ENCODE data around the gene SPTBN1. TPM values are rescaled to one million over a fixed set of nuclear protein-coding genes. Genes with fewer than 3 reads are reported as not detected.

The SPTBN1 gene
- total and polyA plus RNA-seq, 2 of the 13 experiments (the other 11 are each of a cell fraction or from before 2014, with no cell fraction given): 123 to 299 TPM

DNA sequence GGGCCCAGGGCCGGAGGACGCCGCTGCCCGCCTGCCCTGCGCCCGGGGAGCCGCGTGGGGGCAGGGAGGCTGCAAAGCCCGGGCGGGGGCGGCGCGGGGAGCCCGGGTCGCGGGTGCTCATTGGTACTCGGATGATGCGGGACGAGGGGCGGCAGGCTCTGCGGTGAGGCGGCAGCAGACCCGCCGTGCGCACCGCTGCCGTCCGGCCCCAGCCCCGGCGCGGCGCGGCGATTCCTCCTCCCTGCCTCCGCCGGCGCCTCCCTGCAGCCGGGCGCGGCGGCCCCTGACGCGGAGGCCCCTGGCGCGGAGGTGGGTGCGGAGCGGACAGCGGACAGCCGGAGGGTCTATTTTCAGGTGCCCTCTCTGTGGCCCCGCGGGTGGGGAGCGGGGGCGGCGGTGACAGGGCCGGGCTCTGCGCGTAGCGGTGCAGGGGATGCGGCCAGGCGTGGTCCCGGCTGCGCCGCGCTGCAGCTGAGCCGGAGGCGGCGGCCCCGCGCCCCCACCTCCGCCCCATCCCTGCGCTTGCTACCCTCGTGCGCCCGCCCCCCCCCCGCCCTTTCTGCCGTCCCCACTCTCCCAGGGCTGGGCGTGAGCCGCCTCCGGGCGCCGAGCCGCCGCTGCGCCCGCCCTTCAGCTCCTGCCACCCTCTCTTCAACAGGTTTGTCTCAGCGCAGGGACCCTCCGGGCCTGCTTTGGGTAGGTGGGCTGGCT lies 640 bp downstream of the SPTBN1 start (continued):
- TF ChIP-seq MBD4 (IDR thresholded peaks at IDR 0.05; ENCODE audit: borderline replicate concordance, low read length): no peak
- TF ChIP-seq HNRNPUL1 (IDR thresholded peaks at IDR 0.05; ENCODE audit: low read depth, low read length): no peak
- no peak for TF ChIP-seq RBM22 (optimal IDR thresholded peaks at IDR 0.05; ENCODE audit: low read length)
- no peak for TF ChIP-seq ZNF510 (CRISPR knock-in tag; IDR thresholded peaks at IDR 0.05; ENCODE audit: low read depth)
- no peak for TF ChIP-seq JUNB (CRISPR knock-in tag; IDR thresholded peaks at IDR 0.05; ENCODE audit: borderline replicate concordance)
- no peak for TF ChIP-seq KIAA2018 (CRISPR knock-in tag; IDR thresholded peaks at IDR 0.05; ENCODE audit: borderline replicate concordance)
- no peak for TF ChIP-seq KLF15 (CRISPR knock-in tag; IDR thresholded peaks at IDR 0.05; ENCODE audit: borderline replicate concordance)
- TF ChIP-seq ZNF646 (CRISPR knock-in tag; IDR thresholded peaks at IDR 0.05): no peak
- TF ChIP-seq ZNF891 (CRISPR knock-in tag; IDR thresholded peaks at IDR 0.05): no peak
- no peak for TF ChIP-seq ISL2 (CRISPR knock-in tag; IDR thresholded peaks at IDR 0.05)
- peak; percentile 49; the same call in 1 of the 2 replicates for TF ChIP-seq ZNF563 (CRISPR knock-in tag; IDR thresholded peaks at IDR 0.05)
- no peak for TF ChIP-seq ELF4 (CRISPR knock-in tag; IDR thresholded peaks at IDR 0.05; ENCODE audit: borderline replicate concordance)
- no peak for TF ChIP-seq ZNF431 (CRISPR knock-in tag; IDR thresholded peaks at IDR 0.05; ENCODE audit: borderline replicate concordance, low read depth)
- no peak for TF ChIP-seq CHCHD3 (CRISPR knock-in tag; IDR thresholded peaks at IDR 0.05)
- TF ChIP-seq KAT7 (CRISPR knock-in tag; IDR thresholded peaks at IDR 0.05; ENCODE audit: borderline replicate concordance): no peak; the same call in none of the 2 replicates
